Upper lobe of left lung (tissue), 4 donors: ENCODE measurements around the gene EN2.

Experiments used
- POLR2A ChIP-seq, 4 donors: fragments of 450-650 bp; IDR thresholded peaks; one replicate each; pipeline ENCODE4 v1.5.1; 2016 to 2017; ENCODE audit warnings: antibody characterized with exemption in 4 of 4, mild to moderate bottlenecking in 2 of 4
- POLR2AphosphoS5 ChIP-seq, 2 donors: sonication (generic); formaldehyde crosslinking; IDR thresholded peaks; one replicate each; pipeline ENCODE4 v1.5.1; 2017; ENCODE audit warnings: antibody characterized with exemption in 2 of 2
- TF ChIP-seq, protein P1 (sequence below), 6 experiments: fragments of 450-650 bp in 4 of 6; fragments of 200-600 bp in 2 of 6; sonication (generic) in 2 of 6; IDR thresholded peaks; one replicate each; pipeline ENCODE4 v1.5.1; 2016 to 2019; ENCODE audit warnings: antibody characterized with exemption in 6 of 6

DNA sequence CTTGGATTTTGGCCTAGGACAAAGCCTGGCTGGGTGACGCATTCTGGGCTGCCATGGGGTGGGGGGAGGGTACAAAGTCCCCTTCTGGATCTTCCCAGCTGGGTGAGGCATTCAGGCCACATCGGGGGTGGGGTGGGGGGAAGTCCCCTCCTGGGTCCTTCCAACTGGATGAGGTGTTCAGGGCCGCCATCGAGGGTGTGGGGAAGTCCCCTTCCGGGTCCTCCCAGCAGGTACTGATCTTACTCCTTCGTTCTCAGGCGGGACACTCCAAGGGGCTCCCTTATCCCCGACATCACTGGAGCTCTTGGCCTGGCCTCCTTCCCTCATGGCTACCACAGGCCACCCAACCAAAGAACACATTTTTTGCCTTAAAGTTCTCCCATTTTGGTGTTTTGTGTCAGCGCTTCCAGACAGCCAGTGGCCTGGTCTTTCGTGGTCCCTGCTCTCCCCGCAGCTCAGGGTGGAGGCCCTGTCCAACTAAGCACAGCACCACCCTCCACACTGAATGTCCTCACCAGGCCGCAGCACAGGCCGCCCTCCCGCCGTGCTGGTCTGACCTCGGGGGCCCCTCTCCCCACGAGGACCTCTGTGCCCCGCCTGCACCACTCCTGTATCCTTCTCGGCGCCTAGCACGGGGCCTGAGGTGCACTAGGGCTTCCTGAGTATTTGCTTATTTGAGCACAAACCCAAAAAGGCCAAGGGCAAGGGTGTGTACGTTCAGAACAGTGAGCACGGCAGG lies 38.5 kb downstream of the EN2 start:
- TF ChIP-seq POLR2A (IDR thresholded peaks at IDR 0.05) = no peak
- TF ChIP-seq, protein P1, sequence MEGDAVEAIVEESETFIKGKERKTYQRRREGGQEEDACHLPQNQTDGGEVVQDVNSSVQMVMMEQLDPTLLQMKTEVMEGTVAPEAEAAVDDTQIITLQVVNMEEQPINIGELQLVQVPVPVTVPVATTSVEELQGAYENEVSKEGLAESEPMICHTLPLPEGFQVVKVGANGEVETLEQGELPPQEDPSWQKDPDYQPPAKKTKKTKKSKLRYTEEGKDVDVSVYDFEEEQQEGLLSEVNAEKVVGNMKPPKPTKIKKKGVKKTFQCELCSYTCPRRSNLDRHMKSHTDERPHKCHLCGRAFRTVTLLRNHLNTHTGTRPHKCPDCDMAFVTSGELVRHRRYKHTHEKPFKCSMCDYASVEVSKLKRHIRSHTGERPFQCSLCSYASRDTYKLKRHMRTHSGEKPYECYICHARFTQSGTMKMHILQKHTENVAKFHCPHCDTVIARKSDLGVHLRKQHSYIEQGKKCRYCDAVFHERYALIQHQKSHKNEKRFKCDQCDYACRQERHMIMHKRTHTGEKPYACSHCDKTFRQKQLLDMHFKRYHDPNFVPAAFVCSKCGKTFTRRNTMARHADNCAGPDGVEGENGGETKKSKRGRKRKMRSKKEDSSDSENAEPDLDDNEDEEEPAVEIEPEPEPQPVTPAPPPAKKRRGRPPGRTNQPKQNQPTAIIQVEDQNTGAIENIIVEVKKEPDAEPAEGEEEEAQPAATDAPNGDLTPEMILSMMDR (IDR thresholded peaks at IDR 0.05) = no peak
- no peak for TF ChIP-seq POLR2AphosphoS5 (IDR thresholded peaks at IDR 0.05)
